DMS153 treated with DMSO at 0.1 percent for 48 hours (cell line): ENCODE results near the gene IGSF11.
"Not testable (repeated sequence)": the region's sequence is repeated elsewhere in the genome, so short reads cannot be mapped to it uniquely, and the experiment has no call there.

Source experiments
- DNase-seq: peaks from one replicate; lab custom pipeline; 2025; ENCODE audit not compliant: unreplicated experiment; lab: John Stamatoyannopoulos, UW

Gene IGSF11, protein sequence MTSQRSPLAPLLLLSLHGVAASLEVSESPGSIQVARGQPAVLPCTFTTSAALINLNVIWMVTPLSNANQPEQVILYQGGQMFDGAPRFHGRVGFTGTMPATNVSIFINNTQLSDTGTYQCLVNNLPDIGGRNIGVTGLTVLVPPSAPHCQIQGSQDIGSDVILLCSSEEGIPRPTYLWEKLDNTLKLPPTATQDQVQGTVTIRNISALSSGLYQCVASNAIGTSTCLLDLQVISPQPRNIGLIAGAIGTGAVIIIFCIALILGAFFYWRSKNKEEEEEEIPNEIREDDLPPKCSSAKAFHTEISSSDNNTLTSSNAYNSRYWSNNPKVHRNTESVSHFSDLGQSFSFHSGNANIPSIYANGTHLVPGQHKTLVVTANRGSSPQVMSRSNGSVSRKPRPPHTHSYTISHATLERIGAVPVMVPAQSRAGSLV

DNA sequence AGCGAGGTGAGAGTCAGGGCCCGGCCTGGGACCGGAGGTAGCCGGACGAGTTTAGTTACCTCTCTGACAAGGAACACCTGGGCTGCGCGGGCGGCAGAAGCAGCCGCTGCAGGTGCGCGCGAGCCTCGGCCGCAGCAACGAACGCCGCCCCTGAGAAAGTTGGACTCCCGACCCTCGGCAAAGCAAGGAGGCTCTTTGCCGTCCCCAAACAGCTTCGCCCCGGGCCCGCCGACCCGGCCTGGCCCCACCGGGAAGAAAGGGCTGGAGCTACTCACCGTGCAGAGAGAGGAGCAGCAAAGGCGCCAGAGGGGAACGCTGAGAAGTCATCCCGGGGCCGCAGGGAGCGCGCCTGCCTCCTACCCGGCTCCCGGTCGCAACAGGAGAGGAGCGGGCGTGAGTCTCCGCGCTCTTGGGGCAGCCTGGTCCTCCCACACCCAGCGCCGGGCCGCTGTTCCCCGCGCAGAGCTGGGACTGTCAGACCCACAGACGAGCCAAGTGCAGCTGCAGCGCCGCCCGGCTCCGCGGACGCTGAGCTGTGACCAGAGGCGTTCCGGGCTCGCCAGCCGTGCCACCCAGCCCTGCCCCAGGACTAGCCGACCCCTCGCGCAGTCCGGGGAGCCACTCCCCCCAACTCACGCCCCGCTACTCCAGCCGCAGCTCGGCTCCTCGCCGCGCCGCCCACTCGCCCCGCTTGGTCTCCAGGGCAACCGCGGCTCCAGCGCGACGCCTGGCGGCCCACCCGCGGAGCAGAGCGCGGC, at the start of gene IGSF11:
TSS of gene IGSF11 (minus strand) at position 591 of the 758 bp plus-strand sequence. CDS start at position 327, 264 bp downstream.
- peak; percentile 13 for DNase-seq

DNA sequence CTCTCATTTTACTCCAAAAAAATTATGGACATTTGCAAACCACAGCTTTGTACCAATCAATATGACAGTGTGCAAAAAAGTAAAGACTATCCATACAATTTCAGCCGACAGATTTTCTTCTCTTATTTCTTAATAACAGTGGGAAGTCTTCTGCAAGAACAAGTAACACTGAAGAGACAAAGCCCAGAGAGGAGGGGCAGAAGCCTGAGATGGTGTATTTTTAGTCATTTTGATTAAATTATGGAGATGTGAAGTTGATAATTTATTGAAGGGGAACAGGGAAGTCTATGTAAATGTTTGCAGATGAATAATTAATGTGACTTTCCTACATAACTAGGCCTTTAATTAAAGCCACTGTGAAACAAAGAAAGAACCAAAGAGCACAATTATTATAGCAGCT, 45.7 kb upstream of the IGSF11 start:
- DNase-seq: no peak

DNA sequence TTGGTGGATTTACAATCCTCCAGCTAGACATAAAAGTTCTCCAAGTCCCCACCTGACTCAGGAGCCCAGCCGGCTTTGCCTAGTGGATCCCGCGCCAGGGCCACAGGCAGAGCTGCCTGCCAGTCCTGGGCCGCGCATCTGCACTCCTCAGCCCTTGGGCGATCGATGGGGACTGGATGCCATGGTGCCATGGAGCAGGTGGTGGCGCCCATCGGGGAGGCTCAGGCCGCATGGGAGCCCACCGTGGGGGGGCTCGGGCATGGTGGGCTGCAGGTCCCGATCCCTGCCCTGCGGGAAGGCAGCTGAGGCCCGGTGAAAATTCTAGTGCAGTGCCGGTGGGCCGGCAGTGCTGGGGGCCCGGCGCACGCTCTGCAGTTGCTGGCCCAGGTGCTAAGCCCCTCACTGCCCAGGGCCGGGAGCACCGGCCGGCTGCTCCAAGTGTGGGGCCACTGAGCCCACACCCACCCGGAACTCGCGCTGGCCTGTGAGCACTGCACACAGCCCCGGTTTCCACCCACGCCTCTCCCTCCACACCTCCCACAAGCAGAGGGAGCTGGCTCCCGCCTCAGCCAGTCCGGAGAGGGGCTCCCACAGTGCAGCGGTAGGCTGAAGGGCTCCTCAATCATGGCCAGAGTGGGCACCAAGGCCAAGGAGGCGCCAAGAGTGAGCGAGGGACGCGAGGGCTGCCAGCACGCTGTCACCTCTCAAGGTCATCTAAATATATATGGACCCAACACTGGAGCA, 38.8 kb upstream of the IGSF11 start:
- no peak for DNase-seq

DNA sequence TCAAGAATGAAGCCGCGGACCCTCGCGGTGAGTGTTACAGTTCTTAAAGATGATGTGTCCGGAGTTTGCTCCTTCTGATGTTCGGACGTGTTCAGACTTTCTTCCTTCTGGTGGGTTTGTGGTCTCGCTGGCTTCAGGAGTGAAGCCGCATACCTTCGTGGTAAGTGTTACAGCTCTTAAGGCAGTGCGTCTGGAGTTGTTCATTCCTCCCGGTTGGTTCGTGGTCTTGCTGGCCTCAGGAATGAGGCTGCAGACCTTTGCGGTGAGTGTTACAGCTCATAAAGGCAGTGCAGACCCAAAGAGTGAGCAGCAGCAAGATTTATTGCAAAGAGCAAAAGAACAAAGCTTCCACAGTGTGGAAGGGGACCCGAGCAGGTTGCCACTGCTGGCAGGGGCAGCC, 37.8 kb upstream of the IGSF11 start:
- not testable (repeated sequence) for DNase-seq

DNA sequence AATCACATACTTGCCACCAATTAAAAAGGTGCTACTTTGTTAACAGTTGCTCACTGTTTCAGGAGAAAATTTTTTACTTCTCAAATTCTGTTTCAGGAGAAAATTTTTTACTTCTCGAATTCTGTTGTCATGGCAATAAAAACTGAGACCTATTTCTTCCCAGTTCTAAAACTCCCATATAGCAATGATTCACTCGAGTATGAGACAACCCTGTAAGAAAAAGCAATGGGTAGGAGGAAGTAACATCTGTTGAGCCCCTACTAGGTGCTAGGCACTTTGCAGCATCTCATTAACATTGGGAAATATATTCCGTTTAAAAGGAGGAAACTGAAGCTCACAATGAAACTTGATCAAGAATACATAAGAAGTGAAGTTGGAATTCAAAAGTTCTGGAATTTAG, 35.1 kb upstream of the IGSF11 start:
- no peak for DNase-seq

DNA sequence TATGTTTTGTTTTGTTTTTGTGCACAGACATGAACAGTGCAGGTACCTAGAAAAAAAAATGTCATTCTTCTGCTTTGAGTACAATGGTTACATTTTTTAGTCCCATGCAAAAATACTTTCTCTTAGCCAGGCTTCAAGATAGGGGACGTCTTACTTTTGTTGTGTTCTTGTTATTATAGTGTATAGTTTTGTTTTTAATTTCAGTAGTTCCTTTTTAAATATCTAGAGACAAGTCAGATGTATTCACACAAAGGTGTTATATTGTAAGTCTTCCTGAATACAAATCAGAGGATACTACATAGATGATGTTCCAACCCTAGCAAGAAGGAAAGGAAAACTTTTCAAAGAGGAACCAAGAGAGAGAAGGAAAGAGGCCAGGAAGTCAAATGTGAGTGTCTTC, 28.8 kb upstream of the IGSF11 start:
- DNase-seq: no peak

DNA sequence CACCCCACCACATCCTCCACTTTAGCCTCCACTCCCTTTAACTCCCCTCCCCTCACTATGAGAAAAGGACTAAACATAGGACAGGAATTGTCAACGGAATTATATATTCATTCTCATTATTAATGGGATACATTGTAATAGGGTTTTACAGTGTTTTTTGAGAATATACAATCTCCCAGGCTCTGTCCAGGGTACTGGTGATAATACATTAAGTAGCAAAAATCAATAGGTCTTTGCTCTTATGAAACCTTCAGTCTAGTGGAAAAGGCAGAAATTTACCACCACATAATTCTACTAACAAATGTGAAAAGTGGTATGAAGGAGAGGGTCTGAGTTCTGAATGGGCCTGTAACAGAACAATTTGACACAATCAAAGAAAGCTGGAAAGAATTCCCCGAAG, 28.2 kb upstream of the IGSF11 start:
- no peak for DNase-seq

DNA sequence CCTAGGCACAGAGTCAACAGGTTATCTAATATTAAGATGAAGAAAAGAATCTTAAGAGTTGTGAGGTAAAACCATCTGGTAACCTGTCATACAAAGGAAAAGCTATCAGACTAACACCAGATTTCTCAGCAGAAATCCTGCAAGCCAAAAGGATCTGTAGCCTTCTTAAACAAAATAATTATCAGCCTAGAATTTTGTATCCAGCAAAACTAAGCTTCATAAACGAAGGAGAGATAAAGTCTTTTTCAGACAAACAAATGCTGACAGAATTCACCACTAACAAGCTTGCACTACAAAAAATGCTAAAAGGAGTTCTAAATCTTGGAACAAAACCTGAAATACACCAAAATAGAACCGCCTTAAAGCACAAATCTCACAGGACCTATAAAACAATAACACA, 9.9 kb upstream of the IGSF11 start:
- no peak for DNase-seq

DNA sequence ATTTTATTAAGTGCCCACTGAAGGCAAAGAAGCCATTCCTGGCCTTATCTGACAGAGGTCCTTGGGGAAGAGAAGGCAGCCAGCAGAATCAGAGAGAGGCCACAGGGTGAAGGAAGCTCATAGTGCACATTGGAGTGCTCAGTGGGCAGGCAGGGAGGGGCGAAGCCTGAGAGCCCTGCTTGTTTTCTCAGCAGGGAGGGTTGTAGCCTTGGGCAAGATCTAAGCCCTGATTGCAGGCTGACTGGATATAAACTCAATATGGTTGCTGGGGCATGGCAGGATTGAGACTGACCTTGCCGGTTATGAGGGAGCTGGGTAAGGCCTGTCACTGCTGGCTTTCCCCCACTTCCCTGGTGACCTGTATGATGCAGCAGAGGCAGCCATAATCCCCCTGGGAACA, 7.5 kb upstream of the IGSF11 start:
- DNase-seq: no peak

DNA sequence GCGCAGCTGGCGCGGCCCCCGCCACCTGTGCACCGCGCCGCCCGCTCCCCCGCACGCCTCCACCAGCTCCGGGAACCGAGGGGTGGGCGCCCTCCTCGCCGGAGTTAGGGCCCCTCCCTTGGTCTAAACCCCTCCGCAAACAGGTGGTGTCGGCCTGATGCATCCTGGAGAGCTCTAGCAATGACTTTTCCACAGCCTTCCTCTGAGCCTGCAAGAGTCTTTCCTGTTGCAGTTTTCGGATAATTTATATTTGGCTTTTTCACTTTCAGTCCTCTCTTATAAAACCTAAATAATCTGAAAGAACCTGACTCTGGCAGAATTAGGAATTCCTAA, 334 bp upstream of the IGSF11 start:
- no peak for DNase-seq

DNA sequence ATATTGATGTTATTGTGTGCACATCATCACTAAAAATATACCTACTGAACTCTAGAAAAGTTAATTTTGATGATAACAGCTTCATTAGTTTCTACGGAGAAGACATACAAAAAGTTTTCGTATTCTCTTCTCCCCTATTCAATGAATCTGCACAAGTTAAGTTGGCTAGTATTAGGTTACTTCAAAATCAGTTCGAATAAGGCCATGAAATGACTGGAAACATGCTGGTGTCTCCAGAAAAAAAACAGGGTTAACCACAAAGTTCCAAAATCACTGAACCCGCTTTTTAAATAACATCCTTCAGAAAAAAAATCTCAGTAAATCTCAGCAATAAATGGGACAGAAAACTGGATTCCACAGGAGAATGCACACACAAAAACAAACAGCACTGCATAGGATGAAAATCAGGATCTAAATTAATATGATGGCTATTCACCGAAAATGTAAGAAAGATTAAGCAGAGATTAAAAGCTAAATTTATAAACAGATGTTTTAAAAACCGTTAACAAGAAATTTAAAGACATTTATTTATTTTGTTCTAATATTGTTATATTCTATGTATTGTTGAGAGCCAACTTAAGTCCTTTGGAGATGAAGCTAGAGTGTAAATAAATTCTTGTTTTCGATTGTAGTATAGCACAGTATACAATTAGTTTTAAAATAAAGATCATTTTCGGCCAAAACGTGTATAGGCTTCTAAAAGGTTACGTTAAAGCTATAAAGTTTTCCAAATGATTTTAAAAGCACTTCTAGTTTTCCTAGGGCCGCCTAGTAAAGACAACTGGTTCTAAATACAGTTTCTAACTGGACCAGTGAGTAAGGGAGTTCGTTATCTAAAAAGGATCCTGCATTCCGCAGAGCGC, 1.0 kb downstream of the IGSF11 start:
- no peak for DNase-seq

DNA sequence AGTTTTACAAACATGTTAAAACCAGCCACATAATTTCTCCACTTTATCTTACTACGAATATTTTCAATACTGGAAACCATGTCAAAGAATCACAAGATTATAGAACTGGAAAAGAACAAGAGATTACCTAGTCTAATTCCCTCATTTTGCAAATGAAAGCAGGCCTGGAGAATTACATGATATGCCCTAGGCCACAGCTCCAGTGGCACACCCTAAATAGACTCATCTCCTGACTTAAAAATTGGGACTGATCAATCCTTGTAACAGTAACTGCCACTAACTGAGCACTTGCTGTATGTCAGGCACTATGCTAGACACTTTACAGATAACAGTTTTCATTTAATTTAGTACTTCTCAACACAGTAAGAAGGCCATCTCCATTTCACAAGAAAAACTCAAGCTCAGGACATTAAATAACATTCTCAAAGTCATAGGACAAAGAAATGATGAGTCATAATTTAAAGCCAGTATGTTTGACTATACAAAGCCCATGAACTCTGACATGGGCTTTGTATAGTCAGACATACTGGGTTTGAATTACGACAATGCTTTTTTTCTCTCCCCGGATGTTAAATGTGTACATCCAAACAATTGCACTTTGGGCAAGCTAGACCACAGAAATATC, 9.4 kb downstream of the IGSF11 start:
- no peak for DNase-seq

DNA sequence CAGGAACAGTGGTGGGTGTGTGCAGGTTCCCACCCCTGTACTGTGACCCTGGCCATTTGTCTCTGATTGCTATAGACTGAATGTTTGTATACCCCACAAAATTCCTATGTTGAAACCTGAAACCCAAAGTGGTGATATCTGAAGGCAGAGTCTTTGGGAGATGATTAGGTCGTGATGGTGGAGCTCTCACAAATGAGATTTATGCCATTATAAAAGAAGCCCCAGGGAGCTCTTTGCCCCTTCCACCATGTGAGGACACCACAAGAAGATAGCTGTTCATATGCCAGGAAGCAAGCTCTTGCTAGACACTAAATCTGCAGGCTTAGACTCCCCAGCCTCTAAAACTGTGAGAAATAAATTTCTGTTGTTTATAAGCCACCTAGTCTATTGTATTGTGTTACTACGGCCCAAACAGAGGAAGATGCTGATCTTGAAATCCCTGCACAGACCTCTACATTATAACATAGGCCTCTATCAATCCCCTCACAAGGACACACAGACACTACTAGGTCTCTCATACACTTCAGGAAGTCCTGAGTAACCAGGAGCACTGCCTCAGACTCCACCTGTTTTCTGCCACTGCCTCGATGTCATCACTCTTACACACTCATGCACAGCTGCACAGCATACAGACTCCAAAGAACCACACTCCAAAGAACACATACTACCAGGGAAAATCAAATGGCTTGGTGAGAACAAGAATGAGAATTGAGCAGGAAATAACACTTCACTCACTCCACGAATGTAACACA, 14.7 kb downstream of the IGSF11 start:
- no peak for DNase-seq

DNA sequence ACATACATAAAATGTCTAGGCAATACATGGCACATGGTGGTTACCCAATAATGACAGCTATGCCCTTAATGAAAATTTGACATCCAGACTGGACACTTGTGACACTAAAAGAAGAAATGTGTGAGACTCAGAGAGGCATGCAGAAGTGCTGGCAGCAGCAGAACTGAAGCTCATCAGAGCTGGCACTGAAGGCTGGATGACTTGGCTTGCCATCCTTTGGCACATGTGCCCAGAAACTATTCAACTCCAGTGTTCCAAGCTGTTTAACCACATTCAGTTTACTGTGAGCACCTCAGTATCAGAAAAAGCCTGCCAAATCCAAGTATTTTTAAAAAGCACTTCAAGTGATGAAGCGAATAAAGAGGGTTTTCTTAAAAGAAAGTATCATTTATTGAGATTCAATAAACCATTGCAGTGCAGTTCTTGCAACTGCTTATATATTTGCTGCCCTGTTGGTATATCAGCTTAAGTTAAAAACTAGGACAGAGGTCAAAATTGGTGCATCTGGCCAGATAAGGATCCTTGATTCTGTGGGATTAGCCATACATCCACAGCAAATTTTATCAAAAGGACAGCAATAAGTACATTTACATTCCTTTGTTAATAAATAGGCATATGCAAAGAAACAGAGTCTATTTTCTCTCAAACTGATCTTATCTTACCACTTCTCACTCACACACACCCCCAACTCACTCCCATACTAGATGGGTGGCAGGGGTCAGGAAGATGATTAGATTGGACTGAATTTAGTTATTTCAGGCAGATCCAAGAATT, 15.8 kb downstream of the IGSF11 start:
- no peak for DNase-seq

DNA sequence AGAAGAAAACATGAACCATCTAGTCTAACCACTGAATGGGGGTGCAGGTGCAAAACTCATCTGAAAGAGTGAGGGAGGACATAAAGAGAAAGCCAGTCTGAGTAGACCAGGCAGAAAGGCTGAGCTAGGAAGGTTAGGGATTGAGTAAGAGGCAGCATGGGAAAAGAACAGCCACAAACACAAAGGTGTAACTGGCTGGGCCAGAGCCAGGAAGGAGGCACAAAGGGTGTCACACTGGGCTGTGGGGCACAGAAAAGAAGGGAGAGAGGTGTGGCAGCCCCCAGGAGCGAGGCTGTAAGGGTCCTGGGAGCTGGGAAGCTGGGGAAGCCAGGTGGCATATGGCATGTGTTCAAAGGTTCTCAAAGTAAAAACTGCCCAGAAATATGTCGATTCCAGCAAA, 18.7 kb downstream of the IGSF11 start:
- DNase-seq: no peak

DNA sequence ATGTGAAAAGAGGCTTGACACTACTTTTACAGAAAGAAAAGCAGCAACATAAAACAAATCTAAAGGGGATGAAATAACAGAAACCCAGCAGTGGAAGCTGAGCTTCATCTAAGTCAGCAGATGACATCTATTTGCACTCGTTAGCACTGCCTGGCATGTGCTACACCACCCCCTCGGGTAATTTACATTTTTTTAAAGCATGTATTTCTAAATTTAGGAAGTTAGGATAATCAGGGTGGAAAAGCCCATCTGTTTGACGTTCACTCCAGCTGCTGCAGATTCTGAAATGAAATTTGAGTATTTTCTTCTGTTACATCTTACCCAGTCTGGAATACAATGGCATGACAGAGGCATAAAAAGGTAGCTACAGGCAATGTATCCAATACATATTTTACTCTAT, 20.7 kb downstream of the IGSF11 start:
- no peak for DNase-seq

DNA sequence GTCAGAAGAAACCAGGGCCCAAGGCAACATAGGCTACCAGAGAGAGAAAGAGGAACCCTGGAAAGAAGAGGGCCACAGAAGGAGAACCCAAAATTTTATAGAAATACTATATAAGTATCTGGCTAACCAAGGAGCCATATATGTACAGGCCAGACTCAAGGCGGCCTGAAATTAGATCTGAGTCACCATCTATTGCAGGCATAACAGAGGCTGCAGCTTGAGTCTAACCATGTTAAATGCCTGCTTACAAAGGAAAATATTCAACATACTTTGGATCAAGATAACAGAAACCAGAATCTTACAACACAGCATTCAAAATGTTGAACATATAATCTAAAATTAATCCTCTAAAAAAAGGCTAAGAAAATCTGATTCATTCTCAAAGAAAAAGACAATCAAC, 23.1 kb downstream of the IGSF11 start:
- no peak for DNase-seq

DNA sequence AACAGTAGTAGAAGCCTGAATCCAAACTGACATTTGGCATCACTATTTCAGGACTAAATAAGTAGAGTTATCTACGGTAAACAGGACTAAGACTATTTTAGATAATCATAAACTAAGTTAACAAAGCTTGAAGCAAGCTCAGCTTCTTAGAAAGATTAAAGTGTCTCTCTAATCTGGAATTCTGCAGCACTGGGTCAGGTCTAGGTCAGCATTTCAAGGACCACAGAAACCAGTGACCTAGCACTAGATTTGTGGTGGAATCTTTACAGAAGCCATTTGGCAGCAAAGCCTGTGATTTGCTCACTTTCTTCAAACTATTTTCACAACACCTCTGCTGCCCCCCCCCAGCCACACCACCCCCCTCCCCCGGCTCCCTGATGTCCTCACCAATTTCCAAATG, 37.5 kb downstream of the IGSF11 start:
- no peak for DNase-seq

DNA sequence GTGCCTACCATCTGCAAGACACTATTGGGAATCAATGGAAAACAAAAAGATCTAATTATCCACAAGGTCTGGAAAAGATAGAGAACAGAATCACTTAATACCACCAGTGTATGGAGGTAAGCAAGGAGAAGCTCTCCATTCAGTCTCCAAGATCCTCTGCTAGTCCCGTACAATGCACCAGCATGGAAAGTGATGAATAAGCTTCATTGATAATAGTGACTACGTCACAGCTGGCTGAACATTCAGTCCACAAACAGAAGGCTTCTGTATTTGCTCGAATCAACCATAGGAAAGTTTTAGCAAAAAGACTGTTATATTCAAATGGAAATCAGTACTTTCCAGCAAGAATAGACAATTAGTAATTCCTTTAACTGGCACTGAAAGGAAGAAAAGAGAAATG, 42.9 kb downstream of the IGSF11 start:
- no peak for DNase-seq
